Mammary epithelial cell (primary cell): Measurements from ENCODE around the gene FAF1.

Source experiments
- EZH2 ChIP-seq: IDR thresholded peaks from 2 replicates; pipeline ENCODE4 v1.6.1; 2012; ENCODE audit warnings: low read length, inconsistent platforms, borderline replicate concordance
- TF ChIP-seq, protein P1 (sequence below), 2 donors: IDR thresholded peaks in 1 of 2; conservative IDR thresholded peaks in 1 of 2; 2 replicates each; pipeline ENCODE4 v1.5.1; 2011 to 2012; ENCODE audit warnings: inconsistent platforms in 2 of 2, low read length in 2 of 2, mild to moderate bottlenecking in 2 of 2, control low read depth in 1 of 2, low read depth in 1 of 2; ENCODE audit not compliant: insufficient read depth in 1 of 2; ENCODE audit errors: extremely low read depth in 1 of 2

- TF ChIP-seq, protein P1, sequence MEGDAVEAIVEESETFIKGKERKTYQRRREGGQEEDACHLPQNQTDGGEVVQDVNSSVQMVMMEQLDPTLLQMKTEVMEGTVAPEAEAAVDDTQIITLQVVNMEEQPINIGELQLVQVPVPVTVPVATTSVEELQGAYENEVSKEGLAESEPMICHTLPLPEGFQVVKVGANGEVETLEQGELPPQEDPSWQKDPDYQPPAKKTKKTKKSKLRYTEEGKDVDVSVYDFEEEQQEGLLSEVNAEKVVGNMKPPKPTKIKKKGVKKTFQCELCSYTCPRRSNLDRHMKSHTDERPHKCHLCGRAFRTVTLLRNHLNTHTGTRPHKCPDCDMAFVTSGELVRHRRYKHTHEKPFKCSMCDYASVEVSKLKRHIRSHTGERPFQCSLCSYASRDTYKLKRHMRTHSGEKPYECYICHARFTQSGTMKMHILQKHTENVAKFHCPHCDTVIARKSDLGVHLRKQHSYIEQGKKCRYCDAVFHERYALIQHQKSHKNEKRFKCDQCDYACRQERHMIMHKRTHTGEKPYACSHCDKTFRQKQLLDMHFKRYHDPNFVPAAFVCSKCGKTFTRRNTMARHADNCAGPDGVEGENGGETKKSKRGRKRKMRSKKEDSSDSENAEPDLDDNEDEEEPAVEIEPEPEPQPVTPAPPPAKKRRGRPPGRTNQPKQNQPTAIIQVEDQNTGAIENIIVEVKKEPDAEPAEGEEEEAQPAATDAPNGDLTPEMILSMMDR (conservative IDR thresholded peaks at IDR 0.05 in 1 of 2, IDR thresholded peaks at IDR 0.05 in 1 of 2; ENCODE audit: extremely low read depth in 1 of 2, insufficient read depth in 1 of 2, low read depth in 1 of 2, low read length in 2 of 2), result no peak
- TF ChIP-seq EZH2, result no peak
Measured at GRCh38 chr1:50570066-50570468, 390.0 kb downstream of the FAF1 start.
